GM21515 (cell line): ENCODE data around the gene SULT1A2.
"Not testable (repeated sequence)": the region's sequence is repeated elsewhere in the genome, so short reads cannot be mapped to it uniquely, and the experiment has no call there.

Source experiments
- ATAC-seq: cut with Tn5 transposase; IDR thresholded peaks from one replicate; pipeline ENCODE4 v1.9.1; 2021; ENCODE audit not compliant: unreplicated experiment

SULT1A2 gene

DNA sequence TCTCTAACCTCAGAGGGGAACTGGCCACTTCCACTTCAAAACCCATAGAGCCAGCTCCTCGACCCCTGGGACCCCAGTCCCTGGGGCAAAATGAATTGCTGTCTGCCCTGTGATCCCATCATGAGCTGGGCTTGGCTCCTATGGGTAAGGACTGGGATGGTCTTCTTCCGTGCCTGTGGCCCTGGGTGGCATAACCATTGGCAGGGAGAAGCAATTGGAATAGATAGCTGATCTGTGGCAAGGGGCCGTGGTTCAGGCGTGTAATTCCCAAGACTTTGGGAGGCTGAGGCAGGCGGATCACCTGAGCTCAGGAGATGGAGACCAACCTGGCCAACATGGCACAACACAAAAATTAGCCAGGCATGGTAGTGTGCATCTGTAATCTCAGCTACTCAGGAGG, 4.3 kb downstream of the SULT1A2 start:
- no peak for ATAC-seq

DNA sequence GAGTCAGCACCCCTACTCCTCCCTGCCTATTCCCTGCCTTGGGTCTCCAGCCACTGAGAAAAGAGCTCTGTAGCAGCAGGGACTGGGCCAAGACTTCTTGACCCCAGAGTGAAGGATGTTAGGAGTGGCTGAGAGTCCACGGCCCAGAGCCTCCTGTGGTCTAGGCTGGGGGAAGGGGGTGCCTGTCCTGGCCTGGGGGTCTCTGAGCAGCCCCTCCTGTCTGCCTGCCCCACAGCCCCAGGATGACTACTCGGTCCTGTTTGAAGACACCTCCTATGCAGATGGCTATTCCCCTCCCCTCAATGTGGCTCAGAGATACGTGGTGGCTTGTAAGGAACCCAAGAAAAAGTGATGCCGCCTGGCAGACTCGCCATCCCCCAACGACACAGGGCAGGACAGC, 5.5 kb downstream of the SULT1A2 start:
- no peak for ATAC-seq

DNA sequence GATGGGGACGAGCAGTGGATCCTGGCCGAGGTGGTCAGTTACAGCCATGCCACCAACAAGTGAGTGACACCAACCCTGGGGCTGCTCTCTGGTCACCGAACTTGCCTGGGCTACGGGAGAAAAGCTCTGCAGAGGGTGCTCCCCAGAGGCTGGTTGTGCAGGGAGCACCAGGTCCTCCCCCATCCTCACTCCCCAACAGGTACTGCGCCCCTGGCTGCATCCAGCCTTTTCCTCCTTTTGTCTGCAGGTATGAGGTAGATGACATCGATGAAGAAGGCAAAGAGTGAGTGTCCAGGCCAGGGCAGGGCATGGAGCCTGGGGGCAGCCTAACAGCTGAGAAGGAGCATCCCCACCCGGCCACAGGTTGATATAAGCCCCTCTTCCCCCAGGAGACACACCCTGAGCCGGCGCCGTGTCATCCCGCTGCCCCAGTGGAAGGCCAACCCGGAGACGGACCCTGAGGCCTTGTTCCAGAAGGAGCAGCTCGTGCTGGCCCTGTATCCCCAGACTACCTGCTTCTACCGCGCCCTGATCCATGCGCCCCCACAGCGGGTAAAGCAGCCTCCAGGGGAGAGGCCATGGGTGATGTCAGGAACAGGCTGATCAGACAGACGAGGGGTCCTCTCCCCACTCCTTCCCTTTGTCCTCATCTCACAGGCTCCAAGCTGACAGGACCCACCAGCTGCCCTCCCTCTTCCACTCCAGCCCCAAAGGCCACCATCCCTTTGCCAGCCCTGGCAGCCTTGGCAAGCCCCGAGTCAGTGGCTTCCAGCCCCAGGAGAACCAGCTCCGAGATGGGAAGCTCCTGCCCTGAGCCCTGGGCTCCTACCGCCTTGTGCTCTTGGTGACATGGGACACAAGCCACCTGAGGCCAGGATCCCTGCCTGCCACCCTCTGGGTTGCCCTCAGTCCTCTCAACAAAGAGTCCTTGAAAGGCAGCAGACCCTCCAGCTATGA, 6.2 kb downstream of the SULT1A2 start:
- no peak for ATAC-seq

DNA sequence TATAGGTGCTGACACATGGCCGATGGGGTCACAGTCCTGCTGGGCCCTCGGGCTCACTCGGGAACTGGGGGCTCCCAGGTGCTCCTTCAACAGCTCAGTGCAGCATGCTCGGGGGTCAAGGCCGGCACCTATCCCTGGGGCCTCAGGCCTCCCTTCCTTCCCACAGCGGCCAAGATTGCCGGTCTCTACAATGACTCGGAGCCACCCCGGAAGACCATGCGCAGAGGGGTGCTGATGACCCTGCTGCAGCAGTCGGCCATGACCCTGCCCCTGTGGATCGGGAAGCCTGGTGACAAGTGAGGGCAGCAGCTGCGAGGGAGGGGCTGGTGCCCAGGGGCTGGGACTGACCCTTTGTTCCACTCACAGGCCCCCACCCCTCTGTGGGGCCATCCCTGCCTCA, 6.9 kb downstream of the SULT1A2 start:
- no peak for ATAC-seq

DNA sequence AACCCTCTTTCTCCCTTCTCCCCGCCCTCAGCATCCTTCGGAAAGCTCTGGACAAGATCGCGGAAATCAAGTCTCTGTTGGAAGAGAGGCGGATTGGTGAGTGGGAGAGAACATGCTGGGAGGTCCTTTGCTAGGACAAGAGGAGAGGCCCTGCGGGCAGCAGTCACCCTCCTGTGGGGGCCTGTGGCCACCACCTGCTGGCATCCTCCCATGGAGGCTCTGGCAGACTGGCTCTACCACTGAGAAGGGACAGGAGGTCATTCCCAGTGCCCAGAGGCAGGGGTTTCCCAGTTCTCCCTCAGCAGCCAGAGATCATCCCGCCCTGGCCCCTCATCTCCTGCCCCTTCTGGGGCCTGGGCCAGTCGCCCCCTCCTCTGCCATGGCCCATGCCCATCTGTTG, 7.8 kb downstream of the SULT1A2 start:
- ATAC-seq = no peak

DNA sequence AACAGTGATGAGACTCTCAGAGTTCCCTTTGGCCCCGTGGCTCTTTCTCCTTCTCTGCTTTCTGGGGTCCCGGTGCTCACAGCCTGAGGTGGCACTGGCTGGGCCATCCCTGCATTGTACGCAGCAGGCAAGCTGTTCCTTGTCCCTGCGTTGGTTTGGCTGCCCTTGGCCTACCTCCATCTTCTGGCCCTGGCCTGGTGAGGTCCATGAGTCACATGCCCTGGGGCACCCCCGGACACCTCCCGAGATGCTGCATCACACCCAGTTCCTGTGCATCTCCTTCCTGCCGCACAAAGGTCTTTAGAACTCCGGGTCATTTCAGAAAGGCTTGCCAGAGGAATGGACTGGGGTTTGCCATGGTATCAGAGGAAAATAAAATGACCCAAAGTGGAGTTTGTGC, 9.5 kb downstream of the SULT1A2 start:
- ATAC-seq = no peak

DNA sequence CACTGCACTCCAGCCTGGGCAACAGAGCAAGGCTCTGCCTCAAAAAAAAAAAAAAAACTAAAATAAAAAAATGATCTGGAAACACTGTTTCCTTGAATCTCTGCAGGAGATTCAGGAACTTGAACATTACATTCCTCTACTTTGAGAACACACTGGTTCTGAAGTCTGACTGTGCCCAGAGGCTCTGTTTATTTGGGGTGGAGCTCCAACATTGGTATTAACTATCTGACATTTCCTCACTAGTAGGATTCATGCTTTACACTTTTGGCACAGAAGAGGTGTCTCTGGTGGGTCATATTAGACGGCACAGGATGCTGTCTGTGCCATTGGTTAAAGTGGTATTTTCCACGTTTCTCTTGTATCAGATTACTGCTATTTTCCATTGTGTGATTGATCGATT, 10.4 kb downstream of the SULT1A2 start:
- ATAC-seq = no peak

DNA sequence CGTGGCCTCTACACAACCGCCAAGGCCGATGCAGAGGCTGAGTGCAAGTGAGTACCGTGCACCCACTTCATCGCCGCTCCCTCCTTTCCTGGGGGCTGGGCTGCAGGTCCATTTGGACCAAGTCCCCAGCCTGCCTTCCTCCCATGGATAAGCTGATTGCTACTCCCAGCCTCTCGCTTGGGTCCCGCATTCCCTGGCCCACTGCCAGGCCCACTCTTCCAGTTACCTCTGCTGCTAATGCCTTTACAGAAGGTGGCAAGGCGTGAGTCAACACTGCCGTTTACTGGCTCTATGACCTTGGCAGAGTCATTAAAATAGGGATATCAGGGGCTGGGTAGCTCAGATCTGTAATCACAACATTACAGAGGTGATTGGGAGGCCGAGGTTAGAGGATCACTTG, 11.2 kb downstream of the SULT1A2 start:
- no peak for ATAC-seq

DNA sequence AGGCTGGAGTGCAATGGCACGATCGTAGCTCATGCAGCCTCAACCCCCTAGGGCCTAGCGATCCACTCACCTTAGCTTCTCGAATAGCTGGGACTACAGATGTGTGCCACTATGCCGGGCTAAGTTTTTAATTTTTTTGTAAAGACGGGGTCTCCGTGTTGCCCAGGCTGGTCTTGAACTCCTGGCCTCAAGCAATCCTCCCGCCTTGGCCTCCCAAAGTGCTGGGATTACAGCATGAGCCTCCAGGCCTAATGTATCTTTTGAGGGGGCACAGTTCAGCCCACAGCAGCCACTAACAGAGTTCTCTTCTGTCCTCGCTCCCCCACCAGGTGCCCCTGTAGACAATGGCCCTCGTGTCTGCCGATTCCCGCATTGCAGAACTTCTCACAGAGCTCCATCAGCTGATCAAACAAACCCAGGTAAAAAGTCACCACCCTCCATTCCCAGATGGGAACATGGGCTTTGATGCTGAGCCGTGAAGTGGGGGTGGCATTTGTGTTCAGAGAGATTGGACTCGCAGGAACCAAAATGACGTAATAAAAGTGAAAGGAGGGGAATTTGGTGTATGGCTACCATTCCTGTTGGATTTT, 16.0 kb downstream of the SULT1A2 start:
- no peak for ATAC-seq

DNA sequence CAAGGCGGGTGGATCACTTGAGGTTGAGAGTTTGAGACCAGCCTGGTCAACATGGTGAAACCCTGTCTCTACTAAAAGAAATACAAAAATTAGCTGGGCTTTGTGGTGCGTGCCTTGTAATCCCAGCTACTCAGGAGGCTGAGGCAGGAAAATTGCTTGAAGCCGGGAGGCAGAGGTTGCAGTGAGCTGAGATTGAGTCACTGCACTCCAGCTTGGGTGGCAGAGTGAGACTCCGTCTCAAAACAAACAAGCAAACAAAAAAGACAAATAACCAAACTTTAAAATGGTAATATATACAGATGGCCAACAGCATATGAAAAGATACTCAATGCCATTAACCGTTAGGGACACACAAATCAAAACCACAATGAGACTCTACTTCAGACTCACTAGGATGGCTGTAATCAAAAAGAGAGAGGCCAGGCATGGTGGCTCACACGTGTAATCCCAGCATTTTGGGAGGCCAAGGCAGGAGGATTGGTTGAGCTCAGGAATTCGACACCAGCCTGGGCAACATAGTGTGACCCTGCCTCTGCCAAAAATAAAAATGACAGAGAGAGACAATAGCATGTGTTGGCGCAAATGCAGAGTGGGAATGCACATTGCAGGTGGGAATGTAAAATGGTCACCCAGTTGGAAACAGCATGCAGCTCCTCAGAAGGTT, 21.3 kb downstream of the SULT1A2 start:
- no peak for ATAC-seq

DNA sequence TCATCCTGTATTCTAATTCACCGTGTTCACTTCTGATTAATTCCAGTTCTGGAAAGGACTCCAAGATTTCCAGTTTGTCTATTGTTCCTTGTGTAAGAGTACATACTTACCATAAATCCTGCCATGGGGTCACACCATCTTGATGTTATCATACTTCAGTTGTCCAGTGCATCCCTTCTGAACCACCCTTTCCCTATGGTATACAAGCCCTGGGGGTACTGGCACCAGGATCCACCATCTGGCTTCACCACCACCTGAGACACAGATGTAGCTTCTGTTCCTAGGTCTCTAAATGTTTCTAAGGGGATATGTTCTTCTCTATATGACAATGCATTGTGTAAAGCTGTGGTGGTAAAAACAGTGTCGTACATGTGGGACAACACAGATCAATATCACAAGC, 21.9 kb downstream of the SULT1A2 start:
- no peak for ATAC-seq

DNA sequence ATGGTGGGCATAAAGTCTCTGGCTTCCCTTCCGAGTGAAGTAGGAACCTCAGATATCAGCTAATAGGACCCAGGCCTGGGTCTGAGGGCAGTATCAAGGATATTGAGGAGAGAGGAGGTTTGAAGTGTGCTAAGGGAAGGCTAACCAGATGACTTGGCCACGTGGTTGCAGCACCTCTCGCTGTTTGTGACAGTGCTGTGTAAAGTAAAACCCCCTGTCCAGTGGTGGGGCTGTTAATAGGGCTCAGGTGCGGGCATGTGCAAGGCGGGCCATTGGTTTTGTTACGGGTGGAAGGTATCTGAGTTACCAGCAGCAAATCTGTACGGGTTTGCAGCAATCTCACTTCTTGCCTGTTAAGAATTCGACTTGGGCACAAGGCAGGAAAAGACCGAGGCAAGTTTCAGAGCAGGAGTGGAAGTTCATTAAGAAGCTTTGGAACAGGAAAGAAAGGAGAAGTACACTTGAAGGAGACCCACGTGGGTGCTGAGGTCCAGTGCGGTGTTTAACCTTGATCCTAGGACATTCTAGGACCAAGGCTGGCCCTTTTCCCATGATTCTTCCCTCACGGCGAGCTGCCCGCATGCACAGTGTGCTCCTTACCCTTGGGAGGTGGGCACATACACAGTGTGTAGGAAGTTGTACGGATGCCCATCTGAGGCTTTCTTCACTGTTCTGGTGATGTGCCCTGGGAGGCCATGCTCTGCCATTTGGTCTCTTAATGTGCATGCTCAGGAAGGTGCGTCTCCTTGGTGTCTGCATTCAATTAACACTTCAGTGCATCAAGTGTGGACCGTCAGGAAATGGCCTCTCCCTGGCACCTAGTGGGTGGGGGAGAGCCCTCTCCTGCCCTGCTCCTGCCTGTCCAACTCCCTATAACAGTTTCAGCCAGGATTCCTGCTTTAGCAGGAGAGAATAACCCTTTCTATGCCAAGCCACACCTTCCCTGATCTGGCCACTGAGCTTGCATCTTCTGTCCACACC, 22.8 kb downstream of the SULT1A2 start:
- no peak for ATAC-seq

DNA sequence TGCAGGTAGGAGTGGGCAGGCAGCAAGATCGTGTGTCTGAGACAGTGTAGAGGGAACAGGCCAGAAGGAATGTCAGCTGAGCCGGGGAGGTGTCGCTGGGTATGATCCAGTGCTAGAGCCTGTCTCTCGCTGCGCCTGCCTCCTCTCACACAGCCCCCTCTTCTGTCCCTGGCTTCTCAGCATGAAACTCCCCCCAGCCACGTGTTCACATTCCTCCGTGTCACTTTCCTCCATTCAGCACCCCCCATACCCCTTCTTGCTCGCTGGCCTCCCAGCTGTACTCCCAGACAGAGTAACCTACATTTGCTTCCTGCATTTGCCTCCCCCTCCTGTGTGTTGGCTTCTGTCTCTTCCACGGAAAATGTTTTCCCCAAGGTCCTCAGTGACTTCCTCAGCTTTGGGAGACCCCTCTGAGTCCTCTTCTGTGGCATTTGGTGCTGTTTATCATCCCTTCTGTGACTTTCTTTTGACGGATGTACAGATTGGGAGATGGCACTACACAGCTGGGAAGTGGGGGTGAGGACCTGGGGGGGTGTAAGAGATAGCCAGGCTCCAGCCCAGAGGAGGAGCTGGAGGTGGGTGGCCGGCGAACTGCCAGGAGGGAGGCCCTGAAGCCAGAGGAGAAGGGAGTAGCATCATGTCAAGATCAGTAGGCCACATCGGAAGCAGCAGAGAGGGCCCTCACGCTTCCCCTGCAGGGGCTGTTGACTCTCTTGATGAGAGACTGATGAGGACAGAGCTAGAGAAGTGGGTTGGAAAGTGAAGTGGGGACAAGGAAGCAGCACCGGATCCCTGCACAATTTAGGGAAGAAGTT, 23.9 kb downstream of the SULT1A2 start:
- no peak for ATAC-seq

DNA sequence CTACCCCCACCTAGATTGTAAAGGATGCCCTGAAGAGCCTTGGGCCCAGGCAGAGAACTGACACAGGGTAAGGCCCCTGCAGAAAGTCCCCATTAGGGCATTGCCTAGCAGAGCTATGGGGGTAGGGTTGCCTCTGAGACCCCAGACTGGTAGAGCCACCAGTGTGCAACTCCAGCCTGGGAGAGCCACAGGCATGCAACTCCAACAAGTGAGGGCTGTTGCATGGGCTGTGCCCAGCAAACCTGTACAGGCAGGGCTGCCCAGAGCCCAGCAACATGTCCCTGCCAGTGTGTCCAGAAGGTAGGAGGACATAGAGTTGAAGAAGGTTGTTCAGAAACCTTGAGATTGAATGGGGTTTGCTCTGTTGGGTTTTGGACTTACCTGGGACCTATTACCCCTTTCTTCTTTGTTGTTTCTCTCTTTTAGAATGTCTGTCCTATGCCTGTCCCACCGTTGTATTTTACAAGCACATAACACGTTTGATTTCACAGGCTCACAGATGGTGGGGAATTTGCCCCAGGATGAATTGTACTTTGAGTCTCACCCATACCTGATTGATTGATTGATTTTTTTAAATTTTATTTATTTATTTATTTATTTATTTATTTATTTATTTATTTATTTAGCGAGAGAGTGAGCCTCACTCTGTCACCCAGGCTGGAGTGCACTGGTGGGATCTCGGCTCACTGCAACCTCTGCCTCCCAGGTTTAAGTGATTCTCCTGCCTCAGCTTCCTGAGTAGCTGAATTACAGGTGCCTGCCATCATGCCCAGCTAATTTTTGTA, 26.7 kb downstream of the SULT1A2 start:
- ATAC-seq = no peak

DNA sequence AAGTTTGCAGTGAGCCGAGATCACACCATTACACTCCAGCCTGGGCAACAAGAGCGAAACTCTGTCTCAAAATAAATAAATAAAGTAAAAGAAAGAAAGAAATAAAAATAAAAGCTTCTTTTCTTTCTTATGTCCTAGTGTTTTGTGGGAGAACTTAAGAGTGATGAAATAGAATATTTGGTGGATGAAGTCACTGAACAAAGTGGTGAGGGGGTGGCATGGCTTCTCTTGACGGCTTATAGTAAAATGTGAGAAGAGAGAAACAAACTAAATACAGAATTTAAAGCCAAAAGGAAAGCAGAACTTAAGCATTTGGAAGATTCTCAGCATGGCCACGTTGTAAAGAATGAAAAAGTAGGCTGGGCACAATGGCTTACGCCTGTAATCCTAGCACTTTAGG, 27.8 kb downstream of the SULT1A2 start:
- no peak for ATAC-seq

DNA sequence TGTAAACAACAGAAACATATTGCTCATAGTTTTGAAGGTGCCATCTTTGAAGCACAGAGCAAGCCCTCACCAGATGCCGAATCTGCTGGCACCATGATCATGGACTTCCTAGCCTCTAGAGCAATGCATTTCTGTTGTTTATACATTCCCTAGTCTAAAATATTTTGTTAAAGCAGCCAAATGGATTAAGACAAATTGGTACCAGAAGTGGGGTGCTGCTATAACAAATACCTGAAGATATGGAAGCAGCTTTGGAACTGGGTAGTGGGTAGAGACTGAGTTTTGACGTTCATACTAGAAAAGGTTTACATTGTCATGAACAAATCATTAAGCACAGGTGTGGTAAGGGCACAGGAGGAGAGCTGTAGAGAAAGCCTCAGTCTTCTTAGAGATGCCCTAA, 29.6 kb downstream of the SULT1A2 start:
- ATAC-seq = no peak

DNA sequence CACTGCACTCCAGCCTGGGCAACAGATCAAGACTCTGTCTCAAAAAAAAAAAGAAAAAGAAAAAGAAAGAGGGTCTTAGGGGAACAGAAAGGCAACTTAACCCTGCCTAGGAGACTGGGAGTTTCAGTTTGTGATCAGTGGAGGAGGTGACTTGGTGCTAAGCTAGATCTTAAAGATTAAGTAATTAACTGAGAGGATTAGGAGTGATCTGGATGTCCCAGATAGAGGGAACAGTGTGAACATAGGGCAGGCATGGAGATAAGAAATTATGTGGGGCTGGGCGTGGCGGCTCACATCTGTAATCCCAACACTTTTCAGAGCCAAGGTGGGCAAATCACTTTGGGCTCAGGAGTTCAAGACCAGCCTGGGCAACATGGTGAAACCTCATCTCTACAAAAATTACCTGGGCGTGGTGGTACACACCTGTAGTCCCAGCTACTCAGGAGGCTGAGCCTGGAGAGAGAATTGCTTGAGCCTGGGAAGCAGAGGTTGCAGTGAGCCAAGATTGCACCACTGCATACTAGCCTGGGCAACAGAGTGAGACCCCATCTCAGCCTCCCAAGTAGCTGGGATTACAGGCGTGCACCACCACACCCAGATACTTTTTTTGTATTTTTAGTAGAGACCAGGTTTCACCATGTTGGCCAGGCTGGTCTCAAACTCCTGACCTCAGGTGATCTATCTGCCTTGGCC, 30.5 kb downstream of the SULT1A2 start:
- not testable (repeated sequence) for ATAC-seq

DNA sequence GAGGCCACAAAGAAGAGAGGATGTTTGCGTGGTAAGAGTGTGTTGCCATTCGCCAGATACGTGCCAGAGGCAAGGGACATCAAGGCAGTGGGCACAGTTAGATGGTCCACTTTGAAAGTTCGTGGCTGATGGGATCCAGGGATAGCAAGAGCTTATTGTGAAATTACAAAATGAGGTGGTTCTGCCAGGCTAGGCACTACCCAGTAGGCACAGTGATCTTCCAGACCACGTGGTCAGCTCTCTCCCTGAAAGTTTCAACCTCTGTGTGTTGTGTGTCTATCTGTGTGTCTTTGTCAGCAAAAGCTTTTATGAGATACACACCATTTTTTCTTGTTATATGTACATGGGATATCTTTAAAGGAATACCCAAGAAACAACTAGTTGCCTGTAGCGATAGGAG, 33.6 kb downstream of the SULT1A2 start:
- no peak for ATAC-seq

DNA sequence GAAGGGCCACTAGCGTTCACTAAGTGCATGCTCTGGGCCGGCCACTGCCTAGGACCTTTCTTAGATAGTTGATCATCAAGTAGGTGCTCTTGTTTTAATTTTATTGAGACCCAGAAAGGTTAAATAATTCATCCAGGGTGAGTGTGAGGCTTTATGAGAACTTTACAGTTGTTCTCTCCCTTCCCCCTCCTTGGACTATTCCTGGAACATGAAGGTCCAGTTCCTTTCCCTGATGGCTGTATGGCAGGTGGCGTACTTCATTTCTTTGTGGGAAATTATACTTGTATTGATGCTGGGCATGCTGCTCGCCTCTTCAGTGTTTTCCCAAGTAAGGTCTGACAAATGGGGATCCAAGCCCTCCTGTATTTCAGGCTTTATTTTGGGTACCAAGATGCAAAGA, 34.7 kb downstream of the SULT1A2 start:
- ATAC-seq = no peak
